Transverse colon (tissue), 4 donors: ENCODE results near the gene IFRD2. TPM values are rescaled to one million over a fixed set of nuclear protein-coding genes. Genes with fewer than 3 reads are reported as not detected.
"Not testable (repeated sequence)": the region's sequence is repeated elsewhere in the genome, so short reads cannot be mapped to it uniquely, and the experiment has no call there.

Experiments
- DNase-seq: peaks from one replicate; pipeline ENCODE4 v3.0.0-alpha.2; 2019
- H3K27ac ChIP-seq, 4 donors: fragments of 200-600 bp; sonication (generic); 2 replicates each; pipeline ENCODE4 v1.5.1; 2016 to 2018; ENCODE audit warnings: inconsistent platforms in 4 of 4
- H3K27me3 ChIP-seq: fragments of 200-600 bp; sonication (generic); 2 replicates; pipeline ENCODE4 v1.5.1; 2017; ENCODE audit warnings: inconsistent platforms
- H3K36me3 ChIP-seq, 4 donors: fragments of 200-600 bp; sonication (generic); 2 replicates each; pipeline ENCODE4 v1.5.1; 2017 to 2019; ENCODE audit warnings: inconsistent platforms in 4 of 4
- H3K4me1 ChIP-seq, 4 donors: fragments of 200-600 bp; sonication (generic); 2 replicates each; pipeline ENCODE4 v1.5.1; 2017 to 2020; ENCODE audit warnings: inconsistent platforms in 4 of 4
- H3K4me3 ChIP-seq, 4 donors: fragments of 200-600 bp; sonication (generic); 1 replicate in 1 of 4; 2 replicates in 3 of 4; pipeline versions ENCODE4 v1.5.1 to v1.6.1; 2017 to 2019; ENCODE audit warnings: inconsistent platforms in 4 of 4
- H3K9me3 ChIP-seq, 2 donors: fragments of 200-600 bp; sonication (generic); 2 replicates each; pipeline ENCODE4 v1.5.1; 2017 to 2019; ENCODE audit warnings: inconsistent platforms in 2 of 2
- EP300 ChIP-seq: sonication (generic); formaldehyde crosslinking; IDR thresholded peaks from one replicate; pipeline ENCODE4 v1.6.1; 2017; ENCODE audit warnings: antibody characterized with exemption, low read depth
- POLR2A ChIP-seq: fragments of 450-650 bp; IDR thresholded peaks from one replicate; pipeline ENCODE4 v1.6.1; 2016; ENCODE audit warnings: antibody characterized with exemption, mild to moderate bottlenecking, moderate library complexity
- POLR2AphosphoS5 ChIP-seq, 3 donors: sonication (generic); formaldehyde crosslinking; IDR thresholded peaks; one replicate each; pipeline ENCODE4 v1.6.1; 2016; ENCODE audit warnings: antibody characterized with exemption in 3 of 3
- WGBS, 2 donors: methylation state at CpG; one replicate each; pipeline ENCODE4 v1.1.5; 2018; ENCODE audit warnings: low coverage in 1 of 2; 5-methylcytosine and 5-hydroxymethylcytosine counted together
- in situ Hi-C, 4 donors: fragments of 200-750 bp; cut with MboI; loops; one replicate each; pipeline versions ENCODE4 v1.15.0 to v1.15.1; 2017; ENCODE audit warnings: low sequenced_read_pairs in 3 of 4, low pct_ligation_motif_present in 1 of 4, low pct_unique_long_range_greater_than_20kb in 1 of 4
- intact Hi-C: fragments of 100-400 bp; cut with DNase I; formaldehyde crosslinking; loops from one replicate; pipeline ENCODE4 v1.15.1; 2023; ENCODE audit warnings: low total_unique reads
- total RNA-seq, 4 donors: library from RNA; depleted of rRNA; stranded (reverse); fragments of >200 nt; gene quantifications; one replicate each; pipeline ENCODE4 v1.1.0, GENCODE V29; 2016
- TF ChIP-seq, protein P1 (sequence below), 5 experiments: fragments of 200-600 bp in 3 of 5; fragments of 450-650 bp in 2 of 5; sonication (generic) in 3 of 5; IDR thresholded peaks; 1 replicate in 2 of 5; 2 replicates in 3 of 5; pipeline ENCODE4 v1.5.1; 2016 to 2017; ENCODE audit warnings: antibody characterized with exemption in 5 of 5, inconsistent platforms in 3 of 5, mild to moderate bottlenecking in 2 of 5, moderate library complexity in 1 of 5

IFRD2 gene
- total RNA-seq, 4 donors from 2014 or later: 44.9 to 183 (median 59.5) TPM

DNA sequence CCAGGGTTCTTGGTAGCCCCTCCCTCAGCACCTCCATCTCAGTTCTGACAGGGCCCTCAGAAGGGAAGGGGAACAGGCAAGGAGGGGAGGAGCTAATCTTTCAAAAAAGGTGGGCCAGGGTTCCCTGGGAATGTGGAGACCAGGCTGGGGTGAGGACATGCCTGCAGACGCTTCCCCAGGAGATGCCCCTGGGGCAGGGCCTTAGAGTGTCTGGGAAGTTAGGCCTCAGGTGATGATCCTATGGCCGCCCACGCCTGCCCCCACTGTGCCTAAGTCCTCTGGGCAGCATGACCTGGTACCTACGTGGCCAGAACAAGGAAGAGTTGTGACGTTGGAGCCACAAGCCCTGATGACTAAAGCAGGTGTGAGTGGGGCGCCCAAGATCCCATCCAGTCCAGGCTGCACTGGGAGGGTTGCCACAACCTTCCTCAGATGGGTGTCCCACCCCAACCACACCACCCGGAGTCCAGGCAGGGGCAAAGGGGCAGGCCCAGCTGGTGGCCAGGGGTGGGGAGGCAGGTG, 27.2 kb downstream of the IFRD2 start:
- intact Hi-C loops: loop anchor here (5.0 kb wide), 1 partner anchor 38 kb away; no protein-coding TSS in a partner anchor
- H3K27ac ChIP-seq: peak overlapping the region; percentile 85 to 96 (median 88)
- WGBS, 2 donors: 56% methylated on average over 7 of the region's 7 CpGs; no CpG with 5 or more reads in 1 of the 2 donors
- no peak overlapping the region for H3K4me3 ChIP-seq
- H3K9me3 ChIP-seq: no peaks in the 10 kb centered on the region
- in situ Hi-C loops: no loop called here
- no peaks in the 10 kb centered on the region for H3K27me3 ChIP-seq
- H3K36me3 ChIP-seq: no peaks in the 10 kb centered on the region
- H3K4me1 ChIP-seq: peaks cover 56 to 77% (median 62%) of the 10 kb centered on the region in 4 donors
- DNase-seq: peak; percentile 41
- TF ChIP-seq EP300 (no peak), POLR2A (no peak), POLR2AphosphoS5 (IDR thresholded peaks at IDR 0.05) (no peak)
- TF ChIP-seq, protein P1, sequence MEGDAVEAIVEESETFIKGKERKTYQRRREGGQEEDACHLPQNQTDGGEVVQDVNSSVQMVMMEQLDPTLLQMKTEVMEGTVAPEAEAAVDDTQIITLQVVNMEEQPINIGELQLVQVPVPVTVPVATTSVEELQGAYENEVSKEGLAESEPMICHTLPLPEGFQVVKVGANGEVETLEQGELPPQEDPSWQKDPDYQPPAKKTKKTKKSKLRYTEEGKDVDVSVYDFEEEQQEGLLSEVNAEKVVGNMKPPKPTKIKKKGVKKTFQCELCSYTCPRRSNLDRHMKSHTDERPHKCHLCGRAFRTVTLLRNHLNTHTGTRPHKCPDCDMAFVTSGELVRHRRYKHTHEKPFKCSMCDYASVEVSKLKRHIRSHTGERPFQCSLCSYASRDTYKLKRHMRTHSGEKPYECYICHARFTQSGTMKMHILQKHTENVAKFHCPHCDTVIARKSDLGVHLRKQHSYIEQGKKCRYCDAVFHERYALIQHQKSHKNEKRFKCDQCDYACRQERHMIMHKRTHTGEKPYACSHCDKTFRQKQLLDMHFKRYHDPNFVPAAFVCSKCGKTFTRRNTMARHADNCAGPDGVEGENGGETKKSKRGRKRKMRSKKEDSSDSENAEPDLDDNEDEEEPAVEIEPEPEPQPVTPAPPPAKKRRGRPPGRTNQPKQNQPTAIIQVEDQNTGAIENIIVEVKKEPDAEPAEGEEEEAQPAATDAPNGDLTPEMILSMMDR (IDR thresholded peaks at IDR 0.05): no peak

DNA sequence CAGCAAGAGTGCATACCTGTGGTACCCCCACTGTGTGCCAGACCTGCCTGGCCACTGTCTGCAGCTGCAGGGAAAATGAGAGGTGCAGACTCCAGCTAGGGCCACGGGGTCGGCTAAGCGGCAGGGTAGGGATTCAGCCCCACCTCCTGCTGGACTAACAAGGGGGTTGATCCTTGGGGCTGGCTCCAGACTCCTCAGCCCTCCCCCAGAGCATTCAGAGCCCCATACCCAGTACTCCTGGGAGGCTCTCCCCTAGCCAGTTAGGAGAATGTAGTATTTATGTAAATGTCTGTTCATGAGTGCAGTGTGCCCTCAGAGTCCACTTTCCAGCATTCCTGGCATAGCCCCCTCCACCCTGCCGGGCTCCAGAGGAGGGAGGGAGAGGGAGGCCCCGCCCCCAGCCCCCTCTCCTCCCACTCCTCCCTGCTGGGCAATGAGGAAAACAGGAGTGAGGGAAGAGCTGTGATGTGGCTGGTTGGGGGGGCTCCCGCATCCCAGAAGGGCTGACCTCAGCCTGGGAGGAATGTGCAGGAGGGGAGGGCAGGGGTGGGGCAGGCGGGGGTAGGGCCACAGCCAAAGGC, 27.8 kb downstream of the IFRD2 start:
- peak; percentile 64 for DNase-seq
- in situ Hi-C loops (no loop called here), intact Hi-C loops (loop anchor here (5.0 kb wide), 1 partner anchor 37 kb away; no protein-coding TSS in a partner anchor)
- Histone ChIP-seq H3K9me3 (no peaks in the 10 kb centered on the region), H3K36me3 (no peaks in the 10 kb centered on the region), H3K4me1 (peaks cover 56 to 76% (median 61%) of the 10 kb centered on the region in 4 donors), H3K4me3 (no peak overlapping the region), H3K27me3 (no peaks in the 10 kb centered on the region), H3K27ac (peak overlapping the region; percentile 85 to 96 (median 88))
- peak in 1 of 3 donors; percentile 37 for TF ChIP-seq POLR2AphosphoS5 (IDR thresholded peaks at IDR 0.05)
- TF ChIP-seq, protein P1 (IDR thresholded peaks at IDR 0.05): no peak
- no peak for TF ChIP-seq POLR2A
- no peak for TF ChIP-seq EP300
- 31 to 60% methylated on average over 1 to 7 of the region's 7 CpGs for WGBS, 2 donors

DNA sequence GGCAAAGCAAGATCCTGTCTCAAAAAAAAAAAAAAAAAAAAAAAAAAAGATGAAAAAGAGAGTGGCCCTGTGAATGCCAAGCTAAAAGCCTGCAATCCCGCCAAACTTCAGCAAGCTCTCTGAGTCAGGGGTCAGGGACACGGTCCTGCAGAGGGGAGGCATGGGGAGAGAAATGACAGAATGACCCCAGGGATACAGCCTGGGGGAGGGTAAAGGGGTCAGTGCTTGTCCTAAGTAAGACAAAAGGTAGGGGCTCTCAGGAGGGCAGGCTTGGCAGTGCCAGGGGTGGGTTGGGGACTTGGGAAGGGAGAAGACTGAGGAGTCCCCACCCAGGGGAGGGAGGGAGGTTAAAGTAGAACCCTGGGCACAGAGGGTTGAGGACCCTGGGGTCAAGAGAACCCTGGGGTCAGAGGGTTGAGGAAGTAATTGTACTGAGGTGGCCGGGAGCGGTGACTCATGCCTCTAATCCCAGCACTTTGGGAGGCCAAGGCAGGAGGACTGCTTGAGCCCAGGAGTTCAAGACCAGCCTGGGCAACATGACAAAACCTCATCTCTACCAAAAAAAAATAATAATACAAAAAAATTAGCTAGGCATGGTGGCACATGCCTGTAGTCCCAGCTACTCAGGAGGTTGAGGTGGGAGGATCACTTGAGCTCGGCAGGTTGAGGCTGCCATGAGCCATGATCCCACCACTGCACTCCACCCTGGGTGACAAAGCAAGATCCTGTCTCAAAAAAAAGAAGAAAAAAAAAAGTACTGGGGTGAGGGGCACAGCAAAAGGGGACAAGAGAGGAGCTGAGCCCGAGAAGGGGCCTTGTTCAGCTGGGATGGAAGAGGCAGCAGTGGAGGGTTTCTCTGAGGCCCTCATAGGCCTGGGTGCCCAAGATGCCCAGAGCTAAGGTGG, 28.5 kb downstream of the IFRD2 start:
- H3K9me3 ChIP-seq: no peaks in the 10 kb centered on the region
- no peaks in the 10 kb centered on the region for H3K27me3 ChIP-seq
- H3K4me3 ChIP-seq: no peak overlapping the region
- WGBS, 2 donors: 61 to 62% methylated on average over 4 to 6 of the region's 6 CpGs
- DNase-seq: no peak
- H3K4me1 ChIP-seq: peaks cover 50 to 76% (median 56%) of the 10 kb centered on the region in 4 donors
- TF ChIP-seq POLR2AphosphoS5 (IDR thresholded peaks at IDR 0.05) (no peak), POLR2A (no peak), EP300 (no peak)
- TF ChIP-seq, protein P1 (IDR thresholded peaks at IDR 0.05): no peak
- H3K27ac ChIP-seq: peak overlapping the region; percentile 85 to 96 (median 88)
- in situ Hi-C loops (no loop called here), intact Hi-C loops (loop anchor here (5.0 kb wide), 1 partner anchor 36 kb away; no protein-coding TSS in a partner anchor)
- H3K36me3 ChIP-seq: no peaks in the 10 kb centered on the region

- H3K9me3 ChIP-seq: no peaks in the 10 kb centered on the region
- intact Hi-C loops (loop anchor here (5.0 kb wide), 1 partner anchor 35 kb away; no protein-coding TSS in a partner anchor), in situ Hi-C loops (no loop called here)
- no peak overlapping the region for H3K4me3 ChIP-seq
- H3K27ac ChIP-seq: peak overlapping the region in 3 of 4 donors; percentile 15 to 96 (median 85)
- 91% methylated on average over 7 of the region's 7 CpGs; no CpG with 5 or more reads in 1 of the 2 donors for WGBS, 2 donors
- DNase-seq: no peak
- peaks cover 0 to 2% (median 0%) of the 10 kb centered on the region in 4 donors for H3K36me3 ChIP-seq
- TF ChIP-seq, protein P1 (IDR thresholded peaks at IDR 0.05): no peak
- TF ChIP-seq POLR2AphosphoS5 (IDR thresholded peaks at IDR 0.05) (no peak), POLR2A (no peak), EP300 (no peak)
- peaks cover 41 to 66% (median 47%) of the 10 kb centered on the region in 4 donors for H3K4me1 ChIP-seq
- H3K27me3 ChIP-seq: no peaks in the 10 kb centered on the region
Measured at GRCh38 chr3:50262778-50263177, 29.5 kb downstream of the IFRD2 start.

DNA sequence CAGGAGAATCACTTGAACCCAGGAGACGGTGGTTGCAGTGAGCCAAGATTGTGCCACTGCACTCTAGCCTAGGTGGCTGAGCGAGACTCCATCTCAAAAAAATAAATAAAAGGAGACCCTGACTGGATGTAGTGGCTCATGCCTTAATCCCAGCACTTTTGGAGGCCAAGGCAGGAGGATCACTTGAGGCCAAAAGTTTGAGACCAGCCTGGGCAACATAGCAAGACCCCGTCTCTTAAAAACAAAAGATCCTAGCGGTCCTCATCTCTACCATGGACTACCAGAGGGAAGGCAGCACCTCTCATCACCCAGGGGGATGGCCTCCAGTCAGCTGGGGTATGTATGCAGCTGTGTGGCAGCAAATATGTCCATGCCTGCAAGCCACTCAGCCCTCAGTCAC, 30.0 kb downstream of the IFRD2 start:
- H3K36me3 ChIP-seq, H3K9me3 ChIP-seq, in situ Hi-C loops, H3K27me3 ChIP-seq, H3K4me3 ChIP-seq, DNase-seq: not testable (repeated sequence)
- WGBS, 2 donors: 95 to 100% methylated on average over 2 to 4 of the region's 4 CpGs
- H3K4me1 ChIP-seq: peaks cover 35 to 60% (median 43%) of the 10 kb centered on the region in 4 donors
- peak overlapping the region; percentile 94 to 97 (median 96) for H3K27ac ChIP-seq
- intact Hi-C loops: loop anchor here (5.0 kb wide), 1 partner anchor 35 kb away; no protein-coding TSS in a partner anchor
